WTC11 (cell line): ENCODE results near the gene AP3M1. TPM values are rescaled to one million over a fixed set of nuclear protein-coding genes. Genes with fewer than 3 reads are reported as not detected.

Source experiments
- ATAC-seq: fragments of 200-7000 bp; cut with Tn5 transposase; 2 replicates; pipeline ENCODE4 v1.10.0; 2021; ENCODE audit warnings: mild to moderate bottlenecking, moderate library complexity
- CTCF ChIA-PET: fragments of 300-600 bp; sonication (Branson Sonifier 250); formaldehyde crosslinking; loops from one replicate; lab custom pipeline; 2021; ENCODE audit warnings: antibody characterized with exemption; lab: Charles Lee
- POLR2A ChIA-PET: fragments of 350-600 bp; sonication (Branson Sonifier 250); formaldehyde crosslinking; loops from one replicate; lab custom pipeline; 2021; ENCODE audit warnings: antibody characterized with exemption; lab: Charles Lee
- DNase-seq: peaks from one replicate; pipeline ENCODE4 v3.0.0; 2021; ENCODE audit warnings: low spot score
- H3K27ac Mint-ChIP-seq: 2 replicates; pipeline ENCODE4 v1.8.0; 2021; ENCODE audit warnings: mixed read lengths
- H3K27me3 Mint-ChIP-seq: 2 replicates; pipeline ENCODE4 v1.8.0; 2021; ENCODE audit warnings: low read depth, mild to moderate bottlenecking, moderate library complexity, mixed read lengths
- H3K36me3 Mint-ChIP-seq: 2 replicates; pipeline ENCODE4 v1.8.0; 2021; ENCODE audit warnings: mixed read lengths
- H3K4me1 Mint-ChIP-seq: 2 replicates; pipeline ENCODE4 v1.8.0; 2022; ENCODE audit warnings: mixed read lengths
- H3K4me3 Mint-ChIP-seq: 2 replicates; pipeline ENCODE4 v1.8.0; 2021; ENCODE audit warnings: mild to moderate bottlenecking, moderate library complexity, mixed read lengths
- H3K9me3 Mint-ChIP-seq: 2 replicates; pipeline ENCODE4 v1.8.0; 2021; ENCODE audit warnings: mixed read lengths
- ATF3 ChIP-seq: sonication (generic); formaldehyde crosslinking; conservative IDR thresholded peaks from 2 replicates; pipeline ENCODE4 v1.8.1; 2022; ENCODE audit warnings: mild to moderate bottlenecking, missing genetic modification reagents
- CBFB ChIP-seq: sonication (generic); formaldehyde crosslinking; IDR thresholded peaks from 2 replicates; pipeline ENCODE4 v1.8.1; 2022; ENCODE audit warnings: mild to moderate bottlenecking, low read depth, missing genetic modification reagents
- CDX4 ChIP-seq: fragments of 250-450 bp; sonication (Bioruptor Pico); IDR thresholded peaks from 2 replicates; pipeline ENCODE4 v1.9.0; 2021; ENCODE audit warnings: moderate library complexity, mild to moderate bottlenecking, inconsistent platforms, borderline replicate concordance
- E2F5 ChIP-seq: sonication (generic); formaldehyde crosslinking; IDR thresholded peaks from 2 replicates; pipeline ENCODE4 v1.8.1; 2022; ENCODE audit warnings: mild to moderate bottlenecking, moderate library complexity, missing genetic modification reagents
- ELF4 ChIP-seq: sonication (generic); formaldehyde crosslinking; IDR thresholded peaks from 2 replicates; pipeline ENCODE4 v1.8.1; 2022; ENCODE audit warnings: low read depth, mild to moderate bottlenecking, moderate library complexity, missing genetic modification reagents
- FOXJ3 ChIP-seq: sonication (generic); formaldehyde crosslinking; IDR thresholded peaks from 2 replicates; pipeline ENCODE4 v1.9.0; 2021; ENCODE audit warnings: missing genetic modification reagents, mild to moderate bottlenecking, borderline replicate concordance
- HMGXB4 ChIP-seq: sonication (generic); formaldehyde crosslinking; IDR thresholded peaks from 2 replicates; pipeline ENCODE4 v1.8.1; 2023; ENCODE audit warnings: mild to moderate bottlenecking, moderate library complexity, missing genetic modification reagents
- IRF1 ChIP-seq: sonication (generic); formaldehyde crosslinking; IDR thresholded peaks from 2 replicates; pipeline ENCODE4 v1.8.0; 2023; ENCODE audit warnings: missing genetic modification reagents
- IRF2 ChIP-seq: sonication (generic); formaldehyde crosslinking; IDR thresholded peaks from 2 replicates; pipeline ENCODE4 v1.8.0; 2022; ENCODE audit warnings: low read depth, missing genetic modification reagents, borderline replicate concordance
- KAT7 ChIP-seq: sonication (generic); formaldehyde crosslinking; IDR thresholded peaks from 2 replicates; pipeline ENCODE4 v1.8.1; 2023; ENCODE audit warnings: missing genetic modification reagents, mild to moderate bottlenecking, borderline replicate concordance
- MXD4 ChIP-seq: fragments of 250-450 bp; sonication (Bioruptor Pico); IDR thresholded peaks from 2 replicates; pipeline ENCODE4 v1.8.0; 2021; ENCODE audit warnings: mild to moderate bottlenecking, moderate library complexity, borderline replicate concordance
- NFE2L1 ChIP-seq: sonication (generic); formaldehyde crosslinking; IDR thresholded peaks from 2 replicates; pipeline ENCODE4 v1.8.1; 2023; ENCODE audit warnings: missing genetic modification reagents
- OVOL2 ChIP-seq: fragments of 250-450 bp; sonication (Bioruptor Pico); IDR thresholded peaks from 2 replicates; pipeline ENCODE4 v1.9.0; 2021; ENCODE audit warnings: mild to moderate bottlenecking, borderline replicate concordance
- RELA ChIP-seq: sonication (generic); formaldehyde crosslinking; IDR thresholded peaks from 2 replicates; pipeline ENCODE4 v1.8.1; 2022; ENCODE audit warnings: missing genetic modification reagents, mild to moderate bottlenecking, borderline replicate concordance
- STAT6 ChIP-seq: sonication (generic); formaldehyde crosslinking; conservative IDR thresholded peaks from 2 replicates; pipeline ENCODE4 v1.8.1; 2023; ENCODE audit warnings: mild to moderate bottlenecking, low read depth, missing genetic modification reagents, moderate library complexity
- ZNF219 ChIP-seq: sonication (generic); formaldehyde crosslinking; IDR thresholded peaks from 2 replicates; pipeline ENCODE4 v1.8.0; 2023; ENCODE audit warnings: missing genetic modification reagents, mild to moderate bottlenecking, borderline replicate concordance
- ZNF281 ChIP-seq: sonication (generic); formaldehyde crosslinking; IDR thresholded peaks from 2 replicates; pipeline ENCODE4 v1.8.0; 2023; ENCODE audit warnings: mild to moderate bottlenecking, missing genetic modification reagents
- ZNF512 ChIP-seq: sonication (generic); formaldehyde crosslinking; IDR thresholded peaks from 2 replicates; pipeline ENCODE4 v1.8.1; 2022; ENCODE audit warnings: missing genetic modification reagents, borderline replicate concordance
- ZNF532 ChIP-seq: fragments of 250-450 bp; sonication (Bioruptor Pico); IDR thresholded peaks from 2 replicates; pipeline ENCODE4 v1.9.0; 2021; ENCODE audit warnings: mild to moderate bottlenecking, borderline replicate concordance
- total RNA-seq: library from RNA; stranded (reverse); gene quantifications from 3 replicates; pipeline ENCODE4 v1.2.3, GENCODE V29; 2021

The AP3M1 gene
- total RNA-seq, 1 experiment from 2014 or later, result 37.3 TPM

- DNase-seq, result no peak
- ATAC-seq, result no peak
- ChIA-PET POLR2A (interaction anchor here (0.5 to 1.1 kb wide), 3 partner anchors 14 to 769 kb away, joined by 4 to 6 read pairs (median 4); partner anchors contain the start of genes ADK, AP3M1 and VCL), CTCF (interaction anchor here (1.3 kb wide), 1 partner anchor 12 kb away, joined by 3 read pairs; no protein-coding TSS in a partner anchor)
- H3K27me3 Mint-ChIP-seq, result no peaks in the 10 kb centered on the region
- peak overlapping the region; percentile 47 for H3K27ac Mint-ChIP-seq
- H3K4me1 Mint-ChIP-seq, result peaks cover 7% of the 10 kb centered on the region
- H3K9me3 Mint-ChIP-seq, result no peaks in the 10 kb centered on the region
- H3K4me3 Mint-ChIP-seq, result no peak overlapping the region
- H3K36me3 Mint-ChIP-seq, result no peaks in the 10 kb centered on the region
- no peak for TF ChIP-seq ZNF532 (CRISPR knock-in tag)
- no peak for TF ChIP-seq ELF4
- no peak for TF ChIP-seq CDX4 (CRISPR knock-in tag)
- TF ChIP-seq FOXJ3 (CRISPR knock-in tag), result no peak
- TF ChIP-seq HMGXB4 (CRISPR knock-in tag), result no peak
- no peak for TF ChIP-seq STAT6 (CRISPR knock-in tag)
- TF ChIP-seq OVOL2, result no peak
- no peak for TF ChIP-seq ATF3 (CRISPR knock-in tag)
- TF ChIP-seq NFE2L1 (CRISPR knock-in tag), result no peak
- TF ChIP-seq KAT7 (CRISPR knock-in tag), result no peak
- TF ChIP-seq IRF1, result no peak
- no peak for TF ChIP-seq ZNF281
- TF ChIP-seq IRF2 (CRISPR knock-in tag), result no peak
- TF ChIP-seq ZNF512 (CRISPR knock-in tag), result no peak
- TF ChIP-seq ZNF219 (CRISPR knock-in tag), result no peak
- no peak for TF ChIP-seq RELA
- TF ChIP-seq CBFB (CRISPR knock-in tag), result no peak
- no peak for TF ChIP-seq MXD4 (CRISPR knock-in tag)
- no peak for TF ChIP-seq E2F5 (CRISPR knock-in tag)
These were observed 14.3 kb upstream of the AP3M1 start for GRCh38 chr10:74164716-74165529.
